ENCODE measurements around the gene SHC4. TPM values are rescaled to one million over a fixed set of nuclear protein-coding genes. Genes with fewer than 3 reads are reported as not detected.

SHC4 gene
- total RNA-seq, 1 donor: 0.10 TPM

GRCh38 chr15:48946840-48947187 lies 16.9 kb downstream of the SHC4 start:
- Histone ChIP-seq H3K4me1 (ENCODE audit: insufficient read depth, low read length) (no peaks in the 10 kb centered on the region), H3K9me3 (ENCODE audit: low read depth, low read length) (no peaks in the 10 kb centered on the region), H3K4me3 (ENCODE audit: low read length) (no peak overlapping the region), H3K27me3 (ENCODE audit: insufficient read depth, low read length) (no peaks in the 10 kb centered on the region)

GRCh38 chr15:48946074-48946839 lies 17.5 kb downstream of the SHC4 start:
- Histone ChIP-seq H3K4me1 (ENCODE audit: insufficient read depth, low read length) (no peaks in the 10 kb centered on the region), H3K4me3 (ENCODE audit: low read length) (no peak overlapping the region), H3K27me3 (ENCODE audit: insufficient read depth, low read length) (no peaks in the 10 kb centered on the region), H3K9me3 (ENCODE audit: low read depth, low read length) (no peaks in the 10 kb centered on the region)

- H3K27me3 ChIP-seq (ENCODE audit: insufficient read depth, low read length): no peaks in the 10 kb centered on the region
- H3K4me3 ChIP-seq (ENCODE audit: low read length): no peak overlapping the region
- no peaks in the 10 kb centered on the region for H3K4me1 ChIP-seq (ENCODE audit: insufficient read depth, low read length)
- H3K9me3 ChIP-seq (ENCODE audit: low read depth, low read length): no peaks in the 10 kb centered on the region
Observed at GRCh38 chr15:48945386-48945785, 18.3 kb downstream of the SHC4 start.

- Histone ChIP-seq H3K4me1 (ENCODE audit: insufficient read depth, low read length) (no peaks in the 10 kb centered on the region), H3K9me3 (ENCODE audit: low read depth, low read length) (no peaks in the 10 kb centered on the region), H3K27me3 (ENCODE audit: insufficient read depth, low read length) (no peaks in the 10 kb centered on the region), H3K4me3 (ENCODE audit: low read length) (no peak overlapping the region)
Observed at GRCh38 chr15:48941904-48942303, 21.8 kb downstream of the SHC4 start.

- no peaks in the 10 kb centered on the region for H3K27me3 ChIP-seq (ENCODE audit: insufficient read depth, low read length)
- no peaks in the 10 kb centered on the region for H3K4me1 ChIP-seq (ENCODE audit: insufficient read depth, low read length)
- no peaks in the 10 kb centered on the region for H3K9me3 ChIP-seq (ENCODE audit: low read depth, low read length)
- H3K4me3 ChIP-seq (ENCODE audit: low read length): no peak overlapping the region
Observed at GRCh38 chr15:48940508-48940907, 23.2 kb downstream of the SHC4 start.

GRCh38 chr15:48939648-48940047 lies 24.1 kb downstream of the SHC4 start:
- H3K9me3 ChIP-seq (ENCODE audit: low read depth, low read length): no peaks in the 10 kb centered on the region
- H3K4me1 ChIP-seq (ENCODE audit: insufficient read depth, low read length): no peaks in the 10 kb centered on the region
- H3K27me3 ChIP-seq (ENCODE audit: insufficient read depth, low read length): no peaks in the 10 kb centered on the region
- H3K4me3 ChIP-seq (ENCODE audit: low read length): no peak overlapping the region

- Histone ChIP-seq H3K27me3 (ENCODE audit: insufficient read depth, low read length) (no peaks in the 10 kb centered on the region), H3K9me3 (ENCODE audit: low read depth, low read length) (no peaks in the 10 kb centered on the region), H3K4me3 (ENCODE audit: low read length) (no peak overlapping the region), H3K4me1 (ENCODE audit: insufficient read depth, low read length) (no peaks in the 10 kb centered on the region)
Observed at GRCh38 chr15:48937886-48938285, 25.8 kb downstream of the SHC4 start.

GRCh38 chr15:48936666-48937065 lies 27.1 kb downstream of the SHC4 start:
- Histone ChIP-seq H3K9me3 (ENCODE audit: low read depth, low read length) (no peaks in the 10 kb centered on the region), H3K4me3 (ENCODE audit: low read length) (no peak overlapping the region), H3K27me3 (ENCODE audit: insufficient read depth, low read length) (no peaks in the 10 kb centered on the region), H3K4me1 (ENCODE audit: insufficient read depth, low read length) (no peaks in the 10 kb centered on the region)

GRCh38 chr15:48935236-48935635 lies 28.5 kb downstream of the SHC4 start:
- Histone ChIP-seq H3K4me3 (ENCODE audit: low read length) (no peak overlapping the region), H3K4me1 (ENCODE audit: insufficient read depth, low read length) (no peaks in the 10 kb centered on the region), H3K27me3 (ENCODE audit: insufficient read depth, low read length) (no peaks in the 10 kb centered on the region), H3K9me3 (ENCODE audit: low read depth, low read length) (no peaks in the 10 kb centered on the region)

GRCh38 chr15:48930735-48931134 lies 33.0 kb downstream of the SHC4 start:
- Histone ChIP-seq H3K27me3 (ENCODE audit: insufficient read depth, low read length) (no peaks in the 10 kb centered on the region), H3K4me3 (ENCODE audit: low read length) (no peak overlapping the region), H3K9me3 (ENCODE audit: low read depth, low read length) (no peaks in the 10 kb centered on the region), H3K4me1 (ENCODE audit: insufficient read depth, low read length) (no peaks in the 10 kb centered on the region)

GRCh38 chr15:48929661-48930060 lies 34.1 kb downstream of the SHC4 start:
- no peaks in the 10 kb centered on the region for H3K27me3 ChIP-seq (ENCODE audit: insufficient read depth, low read length)
- no peak overlapping the region for H3K4me3 ChIP-seq (ENCODE audit: low read length)
- no peaks in the 10 kb centered on the region for H3K4me1 ChIP-seq (ENCODE audit: insufficient read depth, low read length)
- H3K9me3 ChIP-seq (ENCODE audit: low read depth, low read length): no peaks in the 10 kb centered on the region

GRCh38 chr15:48928877-48929538 lies 34.7 kb downstream of the SHC4 start:
- Histone ChIP-seq H3K27me3 (ENCODE audit: insufficient read depth, low read length) (no peaks in the 10 kb centered on the region), H3K4me1 (ENCODE audit: insufficient read depth, low read length) (no peaks in the 10 kb centered on the region), H3K9me3 (ENCODE audit: low read depth, low read length) (no peaks in the 10 kb centered on the region), H3K4me3 (ENCODE audit: low read length) (no peak overlapping the region)

GRCh38 chr15:48925714-48926223 lies 38.0 kb downstream of the SHC4 start:
- no peak overlapping the region for H3K4me3 ChIP-seq (ENCODE audit: low read length)
- H3K27me3 ChIP-seq (ENCODE audit: insufficient read depth, low read length): no peaks in the 10 kb centered on the region
- H3K9me3 ChIP-seq (ENCODE audit: low read depth, low read length): no peaks in the 10 kb centered on the region
- H3K4me1 ChIP-seq (ENCODE audit: insufficient read depth, low read length): no peaks in the 10 kb centered on the region

- no peaks in the 10 kb centered on the region for H3K4me1 ChIP-seq (ENCODE audit: insufficient read depth, low read length)
Observed at GRCh38 chr15:48924528-48925393, 39.0 kb downstream of the SHC4 start.

GRCh38 chr15:48922046-48922445 lies 41.7 kb downstream of the SHC4 start:
- H3K9me3 ChIP-seq (ENCODE audit: low read depth, low read length): no peaks in the 10 kb centered on the region
- H3K4me1 ChIP-seq (ENCODE audit: insufficient read depth, low read length): no peaks in the 10 kb centered on the region
- H3K27me3 ChIP-seq (ENCODE audit: insufficient read depth, low read length): peaks cover 3% of the 10 kb centered on the region
- no peak overlapping the region for H3K4me3 ChIP-seq (ENCODE audit: low read length)

More at GRCh38 chr15:48924528-48925393, 39.0 kb downstream of the SHC4 start:
- Histone ChIP-seq H3K4me3 (ENCODE audit: low read length) (no peak overlapping the region), H3K27me3 (ENCODE audit: insufficient read depth, low read length) (no peaks in the 10 kb centered on the region), H3K9me3 (ENCODE audit: low read depth, low read length) (no peaks in the 10 kb centered on the region)

Data from mononuclear cell (primary cell).